A549 treated with Mapracorat at 1 μM for 4 hours (cell line): ENCODE data around the gene PHF23. TPM values are rescaled to one million over a fixed set of nuclear protein-coding genes. Genes with fewer than 3 reads are reported as not detected.

Experiments
- total RNA-seq: library from RNA; stranded (reverse); fragments of 200-300 nt; extraction: Qiagen RNA extraction; gene quantifications from 5 replicates; pipeline ENCODE4 v1.2.3, GENCODE V29; 2022

PHF23 gene
- 86.3 to 101 TPM (median 94.7 TPM) in 5 replicates for total RNA-seq

GRCh38 chr17:7239091-7240027, at the start of gene PHF23:
Gene PHF23 (minus strand): TSS chr17:7239457. CDS start chr17:7239279, 178 bp downstream.

GRCh38 chr17:7281074-7281952, 42.1 kb upstream of the PHF23 start, which contains the start of gene SLC2A4:
Gene SLC2A4 (plus strand): TSS chr17:7281718. CDS start chr17:7281935, 217 bp downstream.

GRCh38 chr17:7262192-7262934, 23.1 kb upstream of the PHF23 start, which contains the start of gene CLDN7:
Gene CLDN7 (minus strand): TSS chr17:7262478. CDS start chr17:7262043, 435 bp downstream.

GRCh38 chr17:7252176-7253043, 13.2 kb upstream of the PHF23 start, which contains the start of gene ELP5:
Gene ELP5 (plus strand): TSS chr17:7252215. CDS start chr17:7252551, 336 bp downstream.

GRCh38 chr17:7251661-7252175, 12.5 kb upstream of the PHF23 start, which contains the start of gene CTDNEP1:
Gene CTDNEP1 (minus strand): TSS chr17:7251734. CDS start chr17:7251296, 438 bp downstream.

GRCh38 chr17:7241783-7242716, 2.8 kb upstream of the PHF23 start, which contains the start of gene GABARAP:
Gene GABARAP (minus strand): TSS chr17:7242449. CDS start chr17:7242330, 119 bp downstream.

GRCh38 chr17:7234083-7234951, 4.9 kb downstream of the PHF23 start, which contains the start of gene DVL2:
Gene DVL2 (minus strand): TSS chr17:7234517. CDS start chr17:7234262, 255 bp downstream.

GRCh38 chr17:7219812-7220592, 19.3 kb downstream of the PHF23 start, which contains the start of the genes ACADVL and DLG4:
Gene ACADVL (plus strand): TSS chr17:7219938. CDS start chr17:7219985, 47 bp downstream.
Gene DLG4 (minus strand): TSS chr17:7219836.

Other genes with a start within 250 kb of the PHF23 start
- gene ALOX12, start 243.4 kb downstream of the PHF23 start, total RNA-seq, result not detected in 5 replicates
- gene RNASEK, start 226.8 kb downstream of the PHF23 start, total RNA-seq, result 415 to 498 TPM (median 447 TPM) in 5 replicates
- gene BCL6B, start 216.4 kb downstream of the PHF23 start, total RNA-seq, result not detected in 5 replicates
- gene SLC16A13, start 203.4 kb downstream of the PHF23 start, total RNA-seq, result 7.4 to 9.1 TPM (median 8.8 TPM) in 5 replicates
- gene SLC16A11, start 195.4 kb downstream of the PHF23 start, total RNA-seq, result not detected in 5 replicates
- not detected in 5 replicates for gene CLEC10A, start 159.2 kb downstream of the PHF23 start, total RNA-seq
- 0.19 TPM in 1 of 5 replicates, not detected in the others for gene ASGR2, start 124.6 kb downstream of the PHF23 start, total RNA-seq
- 0.77 to 1.3 TPM (median 1.0 TPM) in 5 replicates for gene ASGR1, start 60.1 kb downstream of the PHF23 start, total RNA-seq
- gene DLG4, start 19.6 kb downstream of the PHF23 start, total RNA-seq, result 6.2 to 7.8 TPM (median 6.7 TPM) in 5 replicates
- gene ACADVL, start 19.5 kb downstream of the PHF23 start, total RNA-seq, result 329 to 477 TPM (median 426 TPM) in 5 replicates
- 30.2 to 44.4 TPM (median 41.9 TPM) in 5 replicates for gene DVL2, start 4.9 kb downstream of the PHF23 start, total RNA-seq
- 638 to 781 TPM (median 668 TPM) in 5 replicates for gene GABARAP, start 3.0 kb upstream of the PHF23 start, total RNA-seq
- gene CTDNEP1, start 12.3 kb upstream of the PHF23 start, total RNA-seq, result 213 to 239 TPM (median 227 TPM) in 5 replicates
- gene ELP5, start 12.8 kb upstream of the PHF23 start, total RNA-seq, result 128 to 149 TPM (median 131 TPM) in 5 replicates
- gene CLDN7, start 23.0 kb upstream of the PHF23 start, total RNA-seq, result 1.5 to 3.0 TPM (median 2.0 TPM) in 5 replicates
- gene SLC2A4, start 42.3 kb upstream of the PHF23 start, total RNA-seq, result 0.28 to 0.57 TPM (median 0.35 TPM) in 5 replicates
- 0.35 to 0.65 TPM (median 0.56 TPM) in 5 replicates for gene YBX2, start 55.2 kb upstream of the PHF23 start, total RNA-seq
- gene EIF5A, start 68.2 kb upstream of the PHF23 start, total RNA-seq, result 1,593 to 1,803 TPM (median 1,704 TPM) in 5 replicates
- 92.1 to 108 TPM (median 95.9 TPM) in 5 replicates for gene GPS2, start 75.9 kb upstream of the PHF23 start, total RNA-seq
- gene NEURL4, start 89.9 kb upstream of the PHF23 start, total RNA-seq, result 22.4 to 41.3 TPM (median 31.1 TPM) in 5 replicates
- 2.7 to 6.9 TPM (median 5.1 TPM) in 5 replicates for gene ACAP1, start 97.1 kb upstream of the PHF23 start, total RNA-seq
- gene KCTD11, start 112.7 kb upstream of the PHF23 start, total RNA-seq, result 11.0 to 13.1 TPM (median 11.3 TPM) in 5 replicates
- not detected in 5 replicates for gene TMEM95, start 115.7 kb upstream of the PHF23 start, total RNA-seq
- gene TNK1, start 141.6 kb upstream of the PHF23 start, total RNA-seq, result 1.2 to 1.8 TPM (median 1.4 TPM) in 5 replicates
- gene PLSCR3, start 155.1 kb upstream of the PHF23 start, total RNA-seq, result 37.1 to 48.8 TPM (median 43.3 TPM) in 5 replicates
- 203 to 237 TPM (median 220 TPM) in 5 replicates for gene TMEM256, start 164.6 kb upstream of the PHF23 start, total RNA-seq
- gene NLGN2, start 168.4 kb upstream of the PHF23 start, total RNA-seq, result 12.6 to 19.8 TPM (median 16.8 TPM) in 5 replicates
- gene SPEM1, start 180.9 kb upstream of the PHF23 start, total RNA-seq, result not detected in 5 replicates
- gene SPEM2, start 186.2 kb upstream of the PHF23 start, total RNA-seq, result not detected in 5 replicates
- not detected in 5 replicates for gene SPEM3, start 189.4 kb upstream of the PHF23 start, total RNA-seq
- gene TMEM102, start 196.0 kb upstream of the PHF23 start, total RNA-seq, result 9.8 to 13.6 TPM (median 12.4 TPM) in 5 replicates
- gene FGF11, start 200.1 kb upstream of the PHF23 start, total RNA-seq, result 0.82 to 1.3 TPM (median 0.82 TPM) in 5 replicates
- 8.2 to 10.6 TPM (median 8.6 TPM) in 5 replicates for gene CHRNB1, start 205.6 kb upstream of the PHF23 start, total RNA-seq
- gene ZBTB4, start 240.2 kb upstream of the PHF23 start, total RNA-seq, result 20.5 to 25.6 TPM (median 24.4 TPM) in 5 replicates
- 0.07 TPM in 1 of 5 replicates, not detected in the others for gene SLC35G6, start 242.0 kb upstream of the PHF23 start, total RNA-seq
- 56.9 to 82.2 TPM (median 79.5 TPM) in 5 replicates for gene POLR2A, start 244.9 kb upstream of the PHF23 start, total RNA-seq